HepG2 (cell line): ENCODE measurements around the gene MSMO1. TPM values are rescaled to one million over a fixed set of nuclear protein-coding genes. Genes with fewer than 3 reads are reported as not detected.
A peak's percentile ranks its signal among the peaks of the same experiment; 100 is the strongest.

ENCODE experiments used
- BCLAF1 ChIP-seq: fragments of 450-650 bp; IDR thresholded peaks from 2 replicates; pipeline ENCODE4 v1.6.1; 2017; ENCODE audit warnings: mild to moderate bottlenecking
- FOXA3 ChIP-seq: IDR thresholded peaks from 2 replicates; pipeline ENCODE4 v1.6.1; 2016; ENCODE audit warnings: missing genetic modification reagents, missing compliant biosample characterization
- FOXO1 ChIP-seq: sonication (generic); formaldehyde crosslinking; IDR thresholded peaks from 2 replicates; pipeline ENCODE4 v1.4.0; 2020; ENCODE audit warnings: missing genetic modification reagents
- HCFC1 ChIP-seq: fragments of 150-350 bp; IDR thresholded peaks from 2 replicates; pipeline ENCODE4 v1.6.1; 2014; ENCODE audit warnings: low read depth, low read length
- MIXL1 ChIP-seq: IDR thresholded peaks from 2 replicates; pipeline ENCODE4 v1.6.1; 2016
- MXD4 ChIP-seq: IDR thresholded peaks from 2 replicates; pipeline ENCODE4 v1.6.1; 2016; ENCODE audit warnings: mild to moderate bottlenecking, missing biosample characterization, missing genetic modification reagents
- NCOR1 ChIP-seq: fragments of 200-600 bp; sonication (generic); IDR thresholded peaks from 2 replicates; pipeline ENCODE4 v1.7.0; 2017; ENCODE audit warnings: antibody characterized with exemption, low read length, borderline replicate concordance
- NFYB ChIP-seq: sonication (generic); formaldehyde crosslinking; IDR thresholded peaks from 2 replicates; pipeline ENCODE4 v1.4.0; 2020; ENCODE audit warnings: missing genetic modification reagents
- PHF21A ChIP-seq: sonication (generic); formaldehyde crosslinking; IDR thresholded peaks from 2 replicates; pipeline ENCODE4 v1.5.0; 2020; ENCODE audit warnings: mild to moderate bottlenecking, missing genetic modification reagents
- RELA ChIP-seq: sonication (generic); formaldehyde crosslinking; IDR thresholded peaks from 2 replicates; pipeline ENCODE4 v1.4.0; 2020; ENCODE audit warnings: missing genetic modification reagents
- SAFB2 ChIP-seq: sonication (generic); formaldehyde crosslinking; IDR thresholded peaks from 2 replicates; pipeline ENCODE4 v1.5.1; 2020; ENCODE audit warnings: missing genetic modification reagents, low read depth, mild to moderate bottlenecking, borderline replicate concordance
- SALL2 ChIP-seq: sonication (generic); formaldehyde crosslinking; IDR thresholded peaks from 2 replicates; pipeline ENCODE4 v1.8.1; 2023; ENCODE audit warnings: mild to moderate bottlenecking, missing genetic modification reagents, inconsistent platforms
- SETDB1 ChIP-seq: sonication (generic); formaldehyde crosslinking; IDR thresholded peaks from 2 replicates; pipeline ENCODE4 v1.5.1; 2020; ENCODE audit warnings: missing genetic modification reagents, mild to moderate bottlenecking, borderline replicate concordance
- ZBTB2 ChIP-seq: sonication (generic); formaldehyde crosslinking; IDR thresholded peaks from 2 replicates; pipeline ENCODE4 v1.8.0; 2022; ENCODE audit warnings: low read depth, missing genetic modification reagents
- ZFP1 ChIP-seq: IDR thresholded peaks from 2 replicates; pipeline ENCODE4 v1.6.1; 2016
- ZNF318 ChIP-seq: sonication (generic); formaldehyde crosslinking; IDR thresholded peaks from 2 replicates; pipeline ENCODE4 v1.4.0; 2020; ENCODE audit warnings: mild to moderate bottlenecking, missing genetic modification reagents
- ZNF546 ChIP-seq: sonication (generic); formaldehyde crosslinking; conservative IDR thresholded peaks from 2 replicates; pipeline ENCODE4 v1.8.1; 2023; ENCODE audit warnings: mild to moderate bottlenecking, missing genetic modification reagents
- ZZZ3 ChIP-seq: sonication (generic); formaldehyde crosslinking; IDR thresholded peaks from 2 replicates; pipeline ENCODE4 v1.4.0; 2020; ENCODE audit warnings: missing genetic modification reagents, mild to moderate bottlenecking, borderline replicate concordance
- polyA plus RNA-seq, 8 experiments: library from polyadenylated mRNA; depleted of rRNA in 3 of 8; stranded (reverse) in 7 of 8; unstranded in 1 of 8; fragments of >200 nt; fragmentation: Illumina TruSeq in 4 of 8; extraction: Trizol in 4 of 8; gene quantifications; 2 replicates each; pipeline versions ENCODE4 v1.2.1 to v1.2.3, GENCODE V29; 2011 to 2016; ENCODE audit warnings: low read depth in 4 of 8, missing spikeins in 1 of 8, mixed read lengths in 1 of 8; ENCODE audit not compliant: insufficient read depth in 1 of 8
- total RNA-seq, 5 experiments: library from RNA; depleted of rRNA; stranded (reverse); fragments of >200 nt; fragmentation: Illumina TruSeq; extraction: Trizol; gene quantifications; 2 replicates each; pipeline ENCODE4 v1.2.3, GENCODE V29; 2016; ENCODE audit warnings: low read depth in 1 of 5
- TF ChIP-seq, protein P1 (sequence below): sonication (generic); formaldehyde crosslinking; IDR thresholded peaks from 2 replicates; pipeline ENCODE4 v1.4.0; 2020; ENCODE audit warnings: low read depth, mild to moderate bottlenecking, missing genetic modification reagents

MSMO1 gene
- total and polyA plus RNA-seq, 2 of the 13 experiments (the other 11 are each of a cell fraction or from before 2014, with no cell fraction given), result 98.1 to 216 TPM

GRCh38 chr4:165369522-165369921, 42.1 kb downstream of the MSMO1 start (continued):
- TF ChIP-seq ZNF318 (CRISPR knock-in tag), result no peak
- TF ChIP-seq ZNF546 (CRISPR knock-in tag), result no peak
- TF ChIP-seq SAFB2, result no peak; the same call in 1 of the 2 replicates
- peak; percentile 81 for TF ChIP-seq MIXL1 (CRISPR knock-in tag)
- peak; percentile 92 for TF ChIP-seq ZFP1 (CRISPR knock-in tag)
- TF ChIP-seq RELA (CRISPR knock-in tag), result no peak
- TF ChIP-seq NFYB (CRISPR knock-in tag), result no peak
- peak; percentile 93 for TF ChIP-seq PHF21A (CRISPR knock-in tag)
- TF ChIP-seq BCLAF1, result no peak
- TF ChIP-seq, protein P1, sequence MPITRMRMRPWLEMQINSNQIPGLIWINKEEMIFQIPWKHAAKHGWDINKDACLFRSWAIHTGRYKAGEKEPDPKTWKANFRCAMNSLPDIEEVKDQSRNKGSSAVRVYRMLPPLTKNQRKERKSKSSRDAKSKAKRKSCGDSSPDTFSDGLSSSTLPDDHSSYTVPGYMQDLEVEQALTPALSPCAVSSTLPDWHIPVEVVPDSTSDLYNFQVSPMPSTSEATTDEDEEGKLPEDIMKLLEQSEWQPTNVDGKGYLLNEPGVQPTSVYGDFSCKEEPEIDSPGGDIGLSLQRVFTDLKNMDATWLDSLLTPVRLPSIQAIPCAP, result no peak
- peak; percentile 86 for TF ChIP-seq FOXO1 (CRISPR knock-in tag)
- TF ChIP-seq HCFC1, result no peak
- no peak for TF ChIP-seq SALL2
- no peak for TF ChIP-seq MXD4 (CRISPR knock-in tag)
- no peak for TF ChIP-seq SETDB1 (CRISPR knock-in tag)
- TF ChIP-seq ZZZ3 (CRISPR knock-in tag), result no peak
- peak; percentile 94 for TF ChIP-seq FOXA3 (CRISPR knock-in tag)
- peak; percentile 91 for TF ChIP-seq NCOR1
- no peak for TF ChIP-seq ZBTB2
